Natural killer cell treated with Interleukin-12 subunit alpha and Interleukin-12 subunit beta and Interleukin-15 and Interleukin-18, amount 100 ng/mL, for 72 hours (primary cell): ENCODE data around the gene OXT. TPM values are rescaled to one million over a fixed set of nuclear protein-coding genes. Genes with fewer than 3 reads are reported as not detected.

Experiments used
- ATAC-seq, 2 donors: fragments of 150-1000 bp; cut with Tn5 transposase in 1 of 2; sonication (Bioruptor Pico), chemical (Tn5 transposase) in 1 of 2; 2 replicates each; pipeline ENCODE4 v1.10.0; 2021
- DNase-seq: peaks from one replicate; pipeline ENCODE4 v3.0.0; 2022; ENCODE audit warnings: low spot score
- H3K27ac Mint-ChIP-seq, 2 donors: 1 replicate in 1 of 2; 2 replicates in 1 of 2; pipeline ENCODE4 v1.8.0; 2022; ENCODE audit warnings: mixed read lengths in 2 of 2, mild to moderate bottlenecking in 1 of 2, moderate library complexity in 1 of 2
- H3K27me3 Mint-ChIP-seq, 2 donors: 1 replicate in 1 of 2; 2 replicates in 1 of 2; pipeline ENCODE4 v1.8.0; 2022; ENCODE audit warnings: mixed read lengths in 2 of 2
- H3K36me3 Mint-ChIP-seq: one replicate; pipeline ENCODE4 v1.8.0; 2022; ENCODE audit warnings: mixed read lengths
- H3K4me1 Mint-ChIP-seq, 2 donors: 1 replicate in 1 of 2; 2 replicates in 1 of 2; pipeline ENCODE4 v1.8.0; 2022; ENCODE audit warnings: low read depth in 2 of 2, mixed read lengths in 2 of 2, mild to moderate bottlenecking in 1 of 2
- H3K4me3 Mint-ChIP-seq: one replicate; pipeline ENCODE4 v1.8.0; 2022; ENCODE audit warnings: mixed read lengths
- H3K9me3 Mint-ChIP-seq: 2 replicates; pipeline ENCODE4 v1.8.0; 2022; ENCODE audit warnings: mixed read lengths
- total RNA-seq, 2 donors: library from RNA; stranded (reverse); gene quantifications; one replicate each; pipeline ENCODE4 v1.2.3, GENCODE V29; 2022

OXT gene
- total RNA-seq, 2 donors from 2014 or later, result not detected

- DNase-seq (no peak), ATAC-seq (no peak)
- Mint-ChIP-seq H3K27me3 (peaks cover 42 to 47% of the 10 kb centered on the region in 2 donors), H3K9me3 (no peaks in the 10 kb centered on the region), H3K27ac (no peak within 1 kb of the TSS), H3K4me3 (peak within 1 kb of the TSS; percentile 38), H3K4me1 (peaks cover 0 to 4% of the 10 kb centered on the region in 2 donors), H3K36me3 (no peaks in the 10 kb centered on the region)
Observed at GRCh38 chr20:3084283-3084985, 13.0 kb downstream of the OXT start, which contains the start of gene AVP. Gene AVP (minus strand): TSS chr20:3084724. CDS start chr20:3084674, 50 bp downstream.

DNA sequence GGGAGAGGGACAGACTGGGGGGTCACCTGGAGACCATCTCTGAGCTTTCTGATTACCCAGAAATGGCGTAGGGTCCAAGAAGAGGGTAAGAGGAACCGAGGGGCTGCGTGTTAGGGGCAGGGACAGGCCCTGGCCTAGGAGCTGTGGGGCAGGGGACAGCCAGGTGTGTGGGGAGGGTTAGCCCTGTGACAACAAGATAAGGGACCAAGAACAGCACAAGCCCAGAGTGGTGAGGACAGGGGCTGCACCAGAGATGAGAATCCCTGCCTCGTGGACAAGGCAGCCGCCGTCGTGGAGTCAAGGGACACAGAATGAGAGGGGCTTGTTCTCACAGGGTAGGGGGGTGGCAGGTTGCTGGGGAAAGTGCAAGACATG, 13.6 kb downstream of the OXT start:
- ATAC-seq (no peak), DNase-seq (no peak)
- H3K27me3 Mint-ChIP-seq, result peaks cover 45 to 49% of the 10 kb centered on the region in 2 donors
- no peak overlapping the region for H3K27ac Mint-ChIP-seq
- no peaks in the 10 kb centered on the region for H3K36me3 Mint-ChIP-seq
- H3K4me1 Mint-ChIP-seq, result peaks cover 0 to 5% of the 10 kb centered on the region in 2 donors
- H3K9me3 Mint-ChIP-seq, result no peaks in the 10 kb centered on the region
- H3K4me3 Mint-ChIP-seq, result no peak overlapping the region

DNA sequence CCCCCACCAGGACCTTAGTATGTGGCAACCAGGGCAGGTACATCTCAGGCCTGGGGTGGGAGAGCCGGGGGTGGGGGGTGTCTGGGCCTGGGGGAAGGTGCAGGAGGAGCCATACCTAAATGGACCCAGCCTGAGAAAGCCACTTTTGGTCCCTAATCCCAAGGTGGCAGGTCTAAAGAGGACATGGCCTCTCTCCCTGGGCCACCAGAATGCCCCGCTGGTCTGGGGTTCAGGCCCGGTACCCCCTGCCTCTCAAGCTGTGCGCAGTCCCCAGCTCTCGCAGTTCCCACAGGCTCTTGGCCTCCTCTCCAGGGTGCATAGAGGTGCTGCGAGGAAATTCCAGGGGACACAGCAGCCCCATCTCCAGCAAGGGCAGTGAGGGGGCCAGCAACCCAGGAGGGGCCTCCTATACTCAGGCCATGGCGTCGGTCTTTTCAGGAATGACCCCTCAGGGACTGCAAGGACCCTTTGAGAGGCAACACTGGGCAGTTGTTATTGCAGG, 14.2 kb downstream of the OXT start:
- Mint-ChIP-seq H3K4me3 (no peak overlapping the region), H3K36me3 (no peaks in the 10 kb centered on the region), H3K9me3 (no peaks in the 10 kb centered on the region), H3K4me1 (peaks cover 0 to 9% of the 10 kb centered on the region in 2 donors), H3K27me3 (peaks cover 46 to 50% of the 10 kb centered on the region in 2 donors), H3K27ac (no peak overlapping the region)
- ATAC-seq, result no peak
- DNase-seq, result no peak

DNA sequence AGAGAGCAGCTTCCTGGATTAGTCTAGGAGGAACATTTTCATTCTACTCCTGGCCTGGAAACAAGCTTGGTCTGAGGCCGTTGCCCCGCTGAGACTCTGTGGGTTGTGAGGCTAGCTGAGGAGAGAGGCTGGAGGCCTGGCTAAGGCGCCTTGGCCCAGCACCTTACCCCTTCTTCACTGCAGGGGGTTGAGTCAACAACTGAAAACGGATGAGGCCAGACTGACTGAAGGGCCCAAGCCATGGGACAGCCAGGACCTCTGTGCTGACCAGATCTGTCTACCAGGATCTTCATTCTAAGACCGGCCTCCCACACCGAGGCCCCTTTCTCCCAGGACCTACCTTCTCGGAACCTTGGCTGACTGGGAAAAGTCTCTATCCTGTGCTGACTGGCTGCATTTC, 16.6 kb downstream of the OXT start:
- DNase-seq (no peak), ATAC-seq (no peak)
- H3K4me3 Mint-ChIP-seq, result no peak overlapping the region
- H3K27me3 Mint-ChIP-seq, result peaks cover 35 to 40% of the 10 kb centered on the region in 2 donors
- H3K36me3 Mint-ChIP-seq, result no peaks in the 10 kb centered on the region
- H3K9me3 Mint-ChIP-seq, result no peaks in the 10 kb centered on the region
- H3K4me1 Mint-ChIP-seq, result peaks cover 5 to 7% of the 10 kb centered on the region in 2 donors
- no peak overlapping the region for H3K27ac Mint-ChIP-seq

- no peaks in the 10 kb centered on the region for H3K36me3 Mint-ChIP-seq
- H3K9me3 Mint-ChIP-seq, result no peaks in the 10 kb centered on the region
- H3K4me3 Mint-ChIP-seq, result no peak overlapping the region
- ATAC-seq, result no peak
- no peak for DNase-seq
- no peak overlapping the region for H3K27ac Mint-ChIP-seq
- peaks cover 5 to 7% of the 10 kb centered on the region in 2 donors for H3K4me1 Mint-ChIP-seq
- H3K27me3 Mint-ChIP-seq, result peaks cover 30 to 31% of the 10 kb centered on the region in 2 donors
Observed at GRCh38 chr20:3090565-3090964, 19.1 kb downstream of the OXT start.

DNA sequence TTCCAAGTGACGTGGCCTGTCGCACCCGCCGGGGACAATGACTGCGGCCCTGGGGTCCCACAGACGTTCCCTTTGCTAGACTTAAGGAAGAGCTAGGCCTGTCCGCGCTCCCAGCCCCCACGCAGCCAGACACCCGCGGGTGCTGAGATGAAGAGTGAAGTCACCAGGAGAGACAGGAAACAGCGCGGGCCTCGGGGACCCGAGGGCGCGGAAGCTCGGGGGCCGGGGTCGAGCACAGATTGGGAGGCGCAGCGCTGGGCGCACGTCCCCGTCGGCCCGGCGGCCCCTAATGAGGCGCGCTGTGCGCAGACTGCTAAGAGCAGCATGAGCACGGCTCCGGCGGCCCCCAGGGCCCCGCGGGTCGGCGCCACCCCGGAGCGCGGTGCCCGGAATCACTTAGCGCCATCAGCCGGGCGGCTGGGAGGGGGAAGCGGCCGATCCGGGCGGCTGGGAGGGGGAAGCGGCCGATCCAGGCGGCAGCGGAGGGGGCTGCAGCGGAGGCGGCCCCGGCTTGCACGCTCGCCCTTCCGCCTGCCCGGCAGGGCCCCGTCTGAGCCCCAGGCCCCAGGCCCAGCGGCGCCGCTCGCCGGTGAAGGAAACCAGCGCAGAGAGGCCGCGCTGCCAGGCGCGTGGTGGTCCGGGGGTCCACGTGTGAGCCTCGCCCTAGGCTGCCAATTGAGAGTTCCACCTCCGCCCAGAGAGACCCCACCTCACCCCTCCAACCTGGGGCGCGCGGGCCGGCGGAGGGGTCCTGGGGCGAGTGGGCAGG, 21.4 kb downstream of the OXT start:
- Mint-ChIP-seq H3K36me3 (no peaks in the 10 kb centered on the region), H3K27ac (peak overlapping the region in 1 of 2 donors; percentile 13), H3K9me3 (no peaks in the 10 kb centered on the region), H3K27me3 (peaks cover 34 to 37% of the 10 kb centered on the region in 2 donors), H3K4me1 (peaks cover 5 to 7% of the 10 kb centered on the region in 2 donors), H3K4me3 (peak overlapping the region; percentile 63)
- ATAC-seq (peak; percentile 57 to 74), DNase-seq (no peak)

GRCh38 chr20:3093861-3094361, 22.5 kb downstream of the OXT start:
- H3K36me3 Mint-ChIP-seq, result no peaks in the 10 kb centered on the region
- no peaks in the 10 kb centered on the region for H3K9me3 Mint-ChIP-seq
- peak; percentile 7 to 25 for ATAC-seq
- no peak for DNase-seq
- H3K4me1 Mint-ChIP-seq, result peaks cover 5 to 7% of the 10 kb centered on the region in 2 donors
- H3K4me3 Mint-ChIP-seq, result peak overlapping the region; percentile 12
- peaks cover 30 to 37% of the 10 kb centered on the region in 2 donors for H3K27me3 Mint-ChIP-seq
- no peak overlapping the region for H3K27ac Mint-ChIP-seq

DNA sequence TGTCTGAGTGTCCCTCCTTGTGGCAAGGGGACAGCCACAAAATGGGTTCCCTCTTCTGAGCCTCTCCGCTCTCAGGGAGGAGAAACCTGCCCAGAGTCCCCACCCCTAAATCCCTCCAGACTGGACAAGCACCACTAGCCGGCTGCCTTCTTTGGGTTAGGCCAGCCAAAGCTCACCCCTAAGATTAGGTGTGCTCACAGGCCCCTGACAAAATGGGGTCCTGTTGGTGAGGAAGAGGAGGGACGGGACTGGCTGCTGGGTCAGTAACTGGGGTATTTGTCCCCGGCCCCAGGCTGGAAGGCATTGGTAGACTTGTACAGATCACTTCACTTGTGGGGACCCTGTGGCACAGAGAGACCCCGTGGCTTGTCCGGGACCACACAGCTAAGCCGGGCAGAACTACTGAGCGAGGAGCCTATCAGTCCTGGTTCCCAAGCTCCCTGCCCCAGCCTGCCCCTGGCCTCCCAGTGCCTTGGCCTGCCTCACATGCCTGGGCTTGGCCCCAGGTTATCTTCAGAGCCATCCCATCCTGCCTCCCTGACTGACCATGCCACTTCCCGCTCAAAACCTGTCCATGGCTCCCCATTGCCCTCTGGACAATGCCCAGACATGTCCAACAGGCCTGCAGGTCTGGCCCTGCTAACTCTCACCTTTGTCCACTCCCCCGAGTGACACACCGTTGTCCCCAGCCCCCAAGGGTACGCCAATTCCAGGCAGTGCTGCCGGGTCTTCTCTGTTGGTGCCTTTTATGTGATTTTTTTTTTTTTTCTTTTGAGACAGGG, 23.6 kb downstream of the OXT start:
- DNase-seq, result no peak
- Mint-ChIP-seq H3K4me1 (peaks cover 5 to 6% of the 10 kb centered on the region in 2 donors), H3K9me3 (no peaks in the 10 kb centered on the region), H3K4me3 (no peak overlapping the region), H3K27me3 (peaks cover 24 to 29% of the 10 kb centered on the region in 2 donors), H3K36me3 (no peaks in the 10 kb centered on the region), H3K27ac (no peak overlapping the region)
- no peak for ATAC-seq

DNA sequence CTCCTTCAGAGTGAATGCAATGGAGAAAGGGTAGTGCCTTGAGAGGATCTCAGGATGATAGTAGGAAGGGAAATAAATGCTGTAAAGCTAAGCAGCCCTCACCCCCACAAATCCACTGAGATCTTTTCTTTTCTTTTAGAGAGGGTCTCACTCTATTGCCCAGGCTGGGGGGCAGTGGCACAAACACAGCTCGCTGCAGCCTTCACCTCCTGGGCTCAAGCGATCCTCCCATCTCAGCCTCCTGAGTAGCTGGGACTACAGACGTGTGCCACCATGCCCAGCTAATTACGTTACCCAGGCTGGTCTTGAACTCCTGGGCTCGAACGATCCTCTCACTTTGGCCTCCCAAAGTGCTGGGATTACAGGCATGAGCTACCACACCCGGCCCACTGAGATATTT, 29.1 kb downstream of the OXT start:
- H3K36me3 Mint-ChIP-seq, result no peaks in the 10 kb centered on the region
- H3K27me3 Mint-ChIP-seq, result peaks cover 21% of the 10 kb centered on the region in 2 donors
- DNase-seq (no peak), ATAC-seq (no peak)
- peaks cover 15 to 18% of the 10 kb centered on the region in 2 donors for H3K4me1 Mint-ChIP-seq
- H3K4me3 Mint-ChIP-seq, result no peak overlapping the region
- no peaks in the 10 kb centered on the region for H3K9me3 Mint-ChIP-seq
- H3K27ac Mint-ChIP-seq, result no peak overlapping the region

- Mint-ChIP-seq H3K36me3 (no peaks in the 10 kb centered on the region), H3K4me1 (peaks cover 15 to 18% of the 10 kb centered on the region in 2 donors), H3K27ac (no peak overlapping the region), H3K4me3 (no peak overlapping the region), H3K27me3 (peaks cover 13 to 17% of the 10 kb centered on the region in 2 donors), H3K9me3 (no peaks in the 10 kb centered on the region)
- no peak for ATAC-seq
- DNase-seq, result no peak
Observed at GRCh38 chr20:3101251-3101650, 29.8 kb downstream of the OXT start.

DNA sequence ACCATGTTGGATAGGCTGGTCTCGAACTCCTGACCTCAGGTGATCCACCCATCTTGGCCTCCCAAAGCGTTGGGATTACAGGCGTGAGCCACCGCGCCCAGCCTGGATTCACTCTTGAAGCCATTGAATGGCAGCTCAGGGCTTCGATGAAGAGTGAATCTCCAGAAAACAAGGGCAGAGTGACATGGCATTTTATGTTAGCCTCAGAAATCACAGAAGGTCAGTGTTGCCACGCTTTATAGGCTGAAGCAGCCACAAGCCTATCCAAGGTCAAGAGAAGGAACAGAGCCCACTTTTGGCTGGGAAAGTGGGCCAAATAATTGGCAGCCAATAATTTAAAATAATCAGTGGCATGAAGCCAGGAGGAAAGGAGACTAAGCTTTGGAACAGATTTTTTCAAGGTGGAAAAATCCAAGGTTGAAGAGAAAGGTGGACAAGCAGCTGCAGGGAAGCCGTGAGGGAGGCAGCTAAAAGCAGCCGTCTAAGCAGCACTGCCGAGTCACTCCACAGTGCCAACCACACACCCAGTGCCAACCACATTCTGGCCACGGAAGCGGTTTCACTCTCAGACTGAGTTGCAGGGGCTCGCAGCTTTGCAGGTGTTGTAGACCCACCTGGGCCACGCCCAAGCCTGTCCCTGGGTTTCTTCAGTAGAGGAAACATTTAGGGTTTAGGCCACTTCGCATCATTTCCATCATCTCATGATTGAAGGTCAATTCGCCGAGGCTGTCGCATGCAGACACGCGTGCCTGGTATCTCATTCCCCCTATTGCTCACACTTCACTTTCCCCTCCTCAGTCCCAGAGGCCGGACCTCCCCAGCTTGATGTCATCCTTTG, 30.5 kb downstream of the OXT start:
- no peak overlapping the region for H3K27ac Mint-ChIP-seq
- peaks cover 13 to 17% of the 10 kb centered on the region in 2 donors for H3K27me3 Mint-ChIP-seq
- ATAC-seq (peak; percentile 89 to 90), DNase-seq (peak; percentile 75)
- no peaks in the 10 kb centered on the region for H3K9me3 Mint-ChIP-seq
- H3K4me3 Mint-ChIP-seq, result peak overlapping the region; percentile 32
- H3K4me1 Mint-ChIP-seq, result peaks cover 15 to 18% of the 10 kb centered on the region in 2 donors
- no peaks in the 10 kb centered on the region for H3K36me3 Mint-ChIP-seq

- H3K27ac Mint-ChIP-seq, result no peak overlapping the region
- H3K4me1 Mint-ChIP-seq, result peaks cover 15 to 18% of the 10 kb centered on the region in 2 donors
- H3K9me3 Mint-ChIP-seq, result no peaks in the 10 kb centered on the region
- ATAC-seq (no peak), DNase-seq (no peak)
- H3K4me3 Mint-ChIP-seq, result peak overlapping the region; percentile 2
- H3K27me3 Mint-ChIP-seq, result peaks cover 13 to 17% of the 10 kb centered on the region in 2 donors
- H3K36me3 Mint-ChIP-seq, result no peaks in the 10 kb centered on the region
Observed at GRCh38 chr20:3102575-3103368, 31.4 kb downstream of the OXT start.
